SIG-M5 (cell line): ENCODE measurements around the gene PFDN4.

ENCODE experiments used
- DNase-seq: peaks from one replicate; lab custom pipeline; 2025; lab: John Stamatoyannopoulos, UW

PFDN4 gene

DNA sequence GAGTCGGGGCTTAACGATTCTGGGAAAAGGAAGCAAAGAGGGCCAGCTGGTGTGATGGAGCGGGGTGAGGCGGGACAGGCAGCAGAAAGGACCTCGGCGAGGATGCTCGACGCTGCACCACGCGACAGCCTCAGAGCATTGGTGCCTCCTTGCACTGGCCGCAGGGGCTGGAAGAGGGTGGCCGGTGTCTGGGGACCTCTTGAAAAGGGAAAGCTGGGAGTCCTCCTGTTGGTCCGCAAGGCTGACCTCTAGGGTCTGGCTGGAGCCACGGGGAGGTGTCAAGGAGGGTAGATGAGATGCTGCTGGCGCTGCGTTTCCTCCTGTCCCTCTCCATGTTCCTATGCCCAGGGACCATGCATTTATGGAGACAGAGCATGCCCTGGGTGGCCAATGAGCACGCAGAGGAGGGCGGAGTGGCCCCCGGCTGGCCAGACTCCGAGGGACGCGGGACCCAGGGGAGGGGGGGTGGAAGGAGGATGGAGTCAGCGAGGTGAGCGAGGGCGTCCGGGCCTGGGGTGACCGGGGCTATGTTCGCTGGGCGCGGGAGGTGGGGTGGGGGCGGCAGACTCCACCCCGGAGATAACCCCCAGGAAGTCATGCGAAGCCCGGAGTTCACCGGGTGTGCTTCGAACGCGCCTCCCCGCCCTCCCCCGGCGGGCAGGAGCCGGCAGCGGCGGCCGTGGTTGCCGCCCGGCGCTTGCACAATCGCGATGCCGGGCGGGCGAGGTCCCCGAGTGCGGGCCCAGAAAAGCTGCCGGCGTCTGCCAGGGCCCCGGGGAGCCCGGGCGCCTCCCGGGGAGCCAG lies 34.0 kb upstream of the PFDN4 start, which contains the start of gene CYP24A1:
TSS of gene CYP24A1 (minus strand) at position 334 of the 804 bp plus-strand sequence. CDS start 407 bp downstream, outside the sequence.
- no peak for DNase-seq

DNA sequence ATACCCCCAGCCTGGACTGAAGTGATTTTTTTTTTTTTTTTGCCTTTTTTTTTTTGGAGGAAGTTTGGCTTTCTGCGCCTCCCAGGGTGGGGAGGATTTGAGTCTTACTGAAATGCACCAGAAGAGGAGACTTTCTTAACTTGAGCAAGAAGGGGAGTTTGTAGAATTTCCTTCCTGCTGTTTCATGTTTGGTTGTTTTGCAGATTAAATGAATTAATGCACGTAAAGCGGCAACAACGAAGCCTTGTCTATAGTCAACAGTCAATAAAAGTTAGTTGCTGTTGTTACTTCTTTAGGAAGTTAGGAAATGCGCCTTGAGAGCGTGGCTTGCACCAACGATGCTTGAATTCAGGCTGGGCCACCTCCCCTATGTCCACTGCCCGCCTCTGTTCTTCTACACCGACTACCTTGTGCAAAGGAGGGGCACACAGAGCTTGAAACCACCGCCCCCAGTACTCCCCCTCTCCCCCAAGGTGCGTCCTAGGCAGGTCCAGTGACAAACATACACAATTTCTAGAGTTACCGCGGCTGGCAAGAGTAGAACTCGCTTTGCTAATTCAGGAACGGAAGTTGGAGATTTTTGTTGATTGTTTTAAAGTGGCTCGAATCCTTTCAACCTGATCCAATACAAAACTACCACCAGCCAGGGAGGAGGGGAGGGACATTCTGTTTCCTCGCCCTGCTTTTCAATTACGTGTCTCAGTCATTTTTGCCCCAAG lies 33.3 kb upstream of the PFDN4 start:
- no peak for DNase-seq

DNA sequence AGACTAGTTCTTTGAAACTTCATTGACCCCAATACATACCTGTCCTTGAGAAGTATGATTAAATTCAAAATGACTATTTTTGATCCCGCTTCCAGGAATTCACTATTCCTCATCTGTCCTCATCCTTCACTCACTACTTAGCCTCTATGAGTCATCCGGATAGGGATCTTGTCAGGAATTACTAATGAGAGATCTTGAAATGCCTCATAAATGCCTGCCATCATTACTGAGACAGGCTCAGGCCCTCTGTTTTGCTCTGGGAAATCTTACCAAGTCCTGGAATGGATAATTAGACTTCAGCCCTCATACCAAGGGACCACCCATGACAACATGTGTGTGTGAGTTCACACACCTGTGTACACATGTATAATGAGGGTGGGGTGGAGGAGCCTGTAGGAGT lies 31.3 kb upstream of the PFDN4 start:
- no peak for DNase-seq

DNA sequence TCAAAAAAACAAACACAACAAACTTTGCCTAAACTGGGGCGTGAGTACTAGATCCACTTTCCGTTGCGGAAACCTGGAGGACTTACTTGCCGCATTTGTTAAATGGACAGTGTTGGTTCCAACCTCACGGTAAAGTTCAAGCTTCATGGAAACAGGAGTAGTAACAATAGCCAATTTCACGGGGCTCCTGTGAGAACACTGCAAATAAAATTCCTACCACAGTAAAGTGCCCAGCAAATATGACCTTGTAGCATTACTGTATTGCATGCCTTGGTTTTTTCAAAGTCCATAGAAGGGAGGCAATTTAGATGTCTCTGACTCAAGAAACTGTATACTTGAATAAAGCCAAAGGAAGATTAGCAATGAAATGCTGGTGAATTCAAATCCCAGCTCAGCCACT lies 30.5 kb upstream of the PFDN4 start:
- no peak for DNase-seq

DNA sequence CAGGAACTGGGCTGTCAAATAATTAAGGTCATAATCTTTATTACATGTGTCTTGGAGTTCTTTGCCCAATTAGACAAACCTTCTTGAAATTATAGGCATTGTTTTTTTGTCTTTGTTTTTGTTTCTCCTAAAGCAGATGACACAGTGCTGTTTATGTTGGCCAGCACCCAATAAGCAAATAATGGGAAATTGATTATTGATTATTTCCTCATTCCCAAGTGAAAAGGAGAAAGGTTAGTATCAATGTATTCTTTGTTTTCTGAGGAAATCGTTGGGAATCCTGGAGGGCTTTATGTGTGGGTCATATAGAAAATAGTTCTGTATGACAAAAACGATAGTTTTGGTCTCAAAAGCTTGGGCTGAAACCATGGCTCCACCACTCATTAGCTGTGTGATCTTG lies 29.6 kb upstream of the PFDN4 start:
- no peak for DNase-seq

DNA sequence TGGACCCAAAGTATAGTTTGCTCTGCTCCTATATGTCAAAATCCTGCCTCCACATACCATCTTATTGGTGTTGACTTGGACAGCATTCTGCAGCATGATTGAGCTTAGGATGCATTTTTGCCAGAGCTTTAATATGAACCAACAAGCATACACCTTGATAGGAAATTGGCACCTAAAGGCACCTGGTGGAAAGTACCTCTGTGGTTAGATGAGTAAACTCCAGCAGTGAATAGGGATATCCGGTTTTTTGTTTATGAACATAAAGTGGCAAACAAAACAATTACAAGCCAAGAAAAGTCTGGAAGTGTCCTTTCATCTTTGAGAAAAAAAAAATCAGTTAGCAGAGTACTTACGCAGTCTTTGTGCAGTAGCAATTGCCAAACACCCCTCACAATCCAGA lies 27.9 kb upstream of the PFDN4 start:
- DNase-seq, result no peak

DNA sequence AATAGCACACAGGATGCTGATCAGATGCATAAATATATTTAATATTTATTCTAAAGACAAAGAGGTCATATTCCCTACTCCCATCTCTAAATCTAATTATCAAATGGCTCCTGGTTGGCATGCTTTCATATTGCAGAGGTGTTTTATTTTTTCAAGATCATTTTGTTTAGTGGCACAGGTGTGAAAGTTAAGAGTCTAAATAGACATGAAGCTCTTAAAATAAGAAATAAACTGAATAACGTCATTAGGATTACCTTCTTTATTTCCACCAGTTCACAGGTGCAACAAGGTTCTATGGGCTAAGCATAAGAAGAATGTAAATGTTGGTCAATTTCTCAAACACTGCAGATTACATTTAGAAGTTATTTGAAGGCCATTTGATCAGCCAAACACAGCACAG lies 27.0 kb upstream of the PFDN4 start:
- DNase-seq, result no peak

DNA sequence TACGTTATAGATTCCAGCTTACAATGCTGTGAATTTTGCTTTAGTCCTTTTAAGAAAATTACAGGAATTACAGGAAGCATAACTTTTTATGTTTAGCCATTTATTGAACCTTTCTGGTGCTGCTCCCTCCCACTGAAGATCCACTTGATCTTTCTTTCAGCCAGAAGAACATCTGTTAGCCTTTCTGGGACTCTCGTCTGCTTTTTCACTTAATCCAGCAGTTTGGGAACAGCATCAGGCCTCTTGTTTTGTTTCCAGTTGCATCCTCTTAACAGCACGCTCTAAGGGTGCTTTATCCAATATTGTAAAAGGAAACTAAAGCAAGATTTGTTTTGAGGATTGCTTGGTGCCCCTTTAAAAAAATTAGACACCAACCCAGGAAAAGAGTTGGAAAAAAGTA lies 23.8 kb upstream of the PFDN4 start:
- no peak for DNase-seq

DNA sequence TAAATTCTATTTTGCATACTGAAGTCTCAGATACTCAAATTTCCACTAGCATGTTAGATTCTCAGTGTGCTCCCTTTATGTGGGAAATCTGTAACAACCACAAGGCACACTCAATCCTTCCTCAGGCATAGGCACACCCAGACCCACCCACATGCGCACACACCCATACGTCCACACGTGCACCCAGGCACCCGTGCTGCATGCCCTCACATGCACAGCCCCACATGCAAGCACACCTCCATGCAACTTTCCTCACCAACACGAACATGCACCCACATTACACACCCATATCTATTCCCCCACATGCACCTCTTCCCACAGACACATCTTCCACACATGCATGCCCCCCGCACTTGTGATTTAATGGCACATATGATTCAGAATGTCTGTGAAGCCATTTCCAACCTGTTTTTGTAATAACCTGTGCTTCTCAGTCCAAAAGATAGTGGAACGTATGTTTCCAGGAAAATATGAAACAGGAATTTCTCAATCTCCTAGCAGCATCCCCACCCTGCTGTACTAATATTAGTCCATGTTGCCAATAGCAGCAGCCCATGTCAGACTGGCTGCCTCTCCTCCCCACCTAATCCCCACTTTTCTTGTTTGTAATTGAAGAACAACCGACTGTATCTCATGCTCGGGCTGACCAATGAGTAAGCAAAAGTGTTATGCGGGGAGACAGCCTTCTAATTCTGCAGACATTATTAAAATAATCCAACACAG lies 22.8 kb upstream of the PFDN4 start:
- no peak for DNase-seq

DNA sequence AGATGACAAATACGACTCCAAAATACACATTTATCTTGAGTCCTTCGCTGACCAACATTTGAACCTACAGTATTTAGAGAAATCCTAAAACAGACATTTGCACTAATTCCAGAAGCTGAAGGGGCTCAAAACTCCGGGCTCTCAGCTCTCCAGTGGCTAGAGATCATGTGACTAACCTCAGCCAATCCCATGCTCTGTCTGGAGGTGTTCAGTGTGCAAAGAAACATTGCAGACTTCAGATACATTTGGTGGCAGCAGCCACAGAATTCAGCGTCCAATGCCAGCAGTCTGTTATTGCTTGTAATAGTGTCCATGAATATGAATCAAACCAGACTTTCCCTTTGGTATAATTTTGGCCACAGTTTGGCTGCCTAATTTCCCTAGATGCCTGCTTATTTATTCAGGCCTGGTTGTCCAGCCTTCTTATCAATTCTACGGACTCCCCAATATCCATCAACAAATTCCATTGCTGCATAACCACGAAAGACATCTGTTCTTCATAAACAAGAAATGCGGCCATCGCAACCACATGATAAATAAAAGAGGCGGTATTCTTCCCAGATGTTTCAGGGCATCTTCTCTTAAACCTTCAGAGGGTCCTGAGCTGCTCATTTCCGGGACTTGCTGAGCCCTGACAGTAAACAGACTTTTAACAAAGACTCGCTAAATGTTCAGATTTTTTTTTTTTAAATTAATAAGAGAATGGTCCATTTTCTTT lies 19.6 kb upstream of the PFDN4 start:
- DNase-seq, result no peak

DNA sequence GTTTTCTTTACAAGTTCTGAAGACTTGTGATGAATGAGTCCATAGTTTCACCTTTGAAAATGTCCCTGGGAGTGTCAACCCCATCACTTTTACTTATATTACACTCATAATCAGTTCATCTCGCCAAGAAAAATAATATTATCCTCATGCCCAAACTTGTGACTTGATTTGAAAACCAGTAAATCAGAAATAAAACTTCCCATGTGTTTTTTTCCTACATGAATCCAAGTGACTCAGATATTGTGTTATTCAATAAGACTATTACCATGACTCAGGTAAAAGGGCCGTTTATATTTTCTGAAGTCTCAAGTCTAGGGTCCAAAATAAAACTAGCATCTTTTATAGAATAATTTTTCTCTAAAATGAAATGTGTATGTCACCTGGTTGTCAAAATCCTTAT lies 18.3 kb upstream of the PFDN4 start:
- DNase-seq, result no peak

DNA sequence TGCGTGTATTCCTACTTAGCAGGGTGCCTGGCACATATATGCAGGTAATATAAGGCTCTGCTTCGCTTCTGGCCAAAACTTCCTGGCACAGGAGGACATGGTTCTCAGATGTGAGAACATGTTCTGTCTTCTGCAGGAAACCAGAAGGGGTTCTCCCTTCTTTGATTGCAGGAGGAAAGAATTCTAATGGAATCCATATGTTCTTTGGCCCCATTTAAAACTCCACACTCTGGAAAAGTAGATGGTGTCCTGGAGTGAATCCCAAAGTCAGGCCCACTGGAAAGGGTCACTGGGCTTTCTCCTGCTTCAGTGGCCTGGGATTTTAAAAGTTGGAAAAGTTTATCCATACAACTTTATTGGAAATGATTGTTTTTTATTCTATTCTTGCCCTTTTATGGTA lies 17.7 kb upstream of the PFDN4 start:
- DNase-seq, result no peak

DNA sequence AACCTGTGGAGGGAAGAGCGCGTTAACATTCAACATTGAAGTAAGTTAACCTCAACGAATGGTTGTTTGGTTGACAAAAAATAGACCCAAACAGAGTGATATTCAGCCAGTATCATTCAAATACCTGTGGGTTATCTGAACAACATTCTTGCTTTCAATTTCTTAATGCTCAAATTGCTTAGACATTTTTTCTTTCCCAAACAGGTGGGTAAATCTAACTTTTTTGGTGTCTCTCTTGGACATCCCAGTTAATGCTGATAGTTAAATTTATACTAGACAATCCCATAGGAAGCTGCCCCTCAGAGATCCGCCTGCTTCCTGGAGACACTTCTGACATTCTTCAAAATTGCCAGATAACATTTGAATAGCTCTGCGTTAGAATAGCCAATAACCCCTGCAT lies 14.1 kb upstream of the PFDN4 start:
- DNase-seq, result no peak

DNA sequence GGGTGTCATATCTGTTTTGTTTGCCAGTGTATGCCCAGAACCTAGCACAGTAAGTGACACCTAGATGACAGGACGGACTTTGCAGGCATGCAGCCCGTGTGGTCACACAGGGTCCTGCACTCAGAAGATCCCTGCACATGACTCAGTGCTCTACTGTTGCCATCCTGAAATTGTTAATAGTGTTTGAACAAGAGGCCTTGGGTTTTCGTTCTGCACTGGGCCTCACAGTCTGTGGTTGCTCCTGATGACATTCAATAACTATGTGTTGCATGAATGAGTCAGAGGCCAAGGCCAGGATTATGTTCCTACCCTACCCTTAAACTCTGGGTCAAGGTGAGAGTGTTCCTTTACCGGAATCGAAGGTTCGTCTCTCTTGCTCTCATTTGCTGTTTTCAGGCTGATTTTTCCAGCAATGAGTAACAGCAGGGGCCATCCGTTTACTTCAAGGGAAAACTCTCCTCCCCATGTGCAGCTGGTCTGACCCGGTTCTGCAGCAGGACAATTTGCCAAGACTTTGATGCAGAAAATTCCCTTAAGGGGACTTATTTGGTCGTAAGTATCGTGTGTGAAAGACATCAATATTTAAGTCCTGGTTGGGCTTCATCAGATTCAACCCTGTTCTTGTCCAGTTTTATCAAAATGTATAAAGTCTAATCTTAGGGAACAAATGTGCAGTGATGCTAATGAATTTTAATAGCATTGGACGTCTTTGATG lies 13.0 kb upstream of the PFDN4 start:
- no peak for DNase-seq

DNA sequence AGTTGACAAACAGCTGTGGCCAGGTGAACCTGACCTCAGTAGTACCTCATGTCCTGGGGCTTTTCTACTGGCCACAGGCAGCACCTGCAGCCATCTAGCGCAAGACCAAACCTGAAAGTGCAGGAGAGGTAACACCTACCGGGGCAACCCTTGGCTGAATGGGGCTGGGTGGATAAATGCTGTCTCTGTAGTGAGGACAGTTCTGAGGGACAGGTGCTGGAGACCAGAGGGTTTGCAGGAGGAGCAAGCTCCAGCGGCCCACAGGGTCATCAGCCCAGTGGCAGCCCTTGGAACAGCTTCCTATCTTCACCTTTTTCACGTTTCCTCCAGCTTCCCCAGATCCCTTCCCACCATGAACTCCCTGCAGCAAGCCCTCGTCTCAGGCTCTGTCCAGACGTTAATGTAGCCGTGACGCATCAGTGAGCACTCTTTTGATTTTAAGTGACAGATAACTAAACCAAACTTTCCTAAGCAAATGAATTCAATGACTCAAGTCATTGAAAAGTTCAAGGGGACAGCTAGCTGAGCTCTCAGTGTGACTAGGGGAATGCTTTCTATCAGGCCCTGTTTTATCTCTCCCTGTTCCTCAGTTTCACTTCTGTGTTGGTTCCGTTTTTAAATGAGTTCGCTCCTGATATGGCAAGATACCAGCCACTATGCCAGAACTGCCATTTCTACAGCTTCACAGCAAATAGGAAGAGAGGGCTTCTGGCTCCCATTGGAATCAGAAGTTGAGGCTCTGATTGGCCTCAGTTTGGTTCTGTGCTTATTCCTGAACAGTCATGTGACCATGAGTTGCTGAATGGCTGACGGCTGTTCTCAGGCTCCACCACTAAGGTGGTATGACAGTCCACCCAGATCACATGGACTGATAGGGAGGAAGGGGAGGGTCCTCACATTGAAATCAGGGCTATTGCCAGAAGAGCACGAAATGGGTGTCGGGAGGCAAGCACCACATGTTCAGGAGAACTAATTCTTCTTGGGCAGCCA lies 12.1 kb upstream of the PFDN4 start:
- no peak for DNase-seq

DNA sequence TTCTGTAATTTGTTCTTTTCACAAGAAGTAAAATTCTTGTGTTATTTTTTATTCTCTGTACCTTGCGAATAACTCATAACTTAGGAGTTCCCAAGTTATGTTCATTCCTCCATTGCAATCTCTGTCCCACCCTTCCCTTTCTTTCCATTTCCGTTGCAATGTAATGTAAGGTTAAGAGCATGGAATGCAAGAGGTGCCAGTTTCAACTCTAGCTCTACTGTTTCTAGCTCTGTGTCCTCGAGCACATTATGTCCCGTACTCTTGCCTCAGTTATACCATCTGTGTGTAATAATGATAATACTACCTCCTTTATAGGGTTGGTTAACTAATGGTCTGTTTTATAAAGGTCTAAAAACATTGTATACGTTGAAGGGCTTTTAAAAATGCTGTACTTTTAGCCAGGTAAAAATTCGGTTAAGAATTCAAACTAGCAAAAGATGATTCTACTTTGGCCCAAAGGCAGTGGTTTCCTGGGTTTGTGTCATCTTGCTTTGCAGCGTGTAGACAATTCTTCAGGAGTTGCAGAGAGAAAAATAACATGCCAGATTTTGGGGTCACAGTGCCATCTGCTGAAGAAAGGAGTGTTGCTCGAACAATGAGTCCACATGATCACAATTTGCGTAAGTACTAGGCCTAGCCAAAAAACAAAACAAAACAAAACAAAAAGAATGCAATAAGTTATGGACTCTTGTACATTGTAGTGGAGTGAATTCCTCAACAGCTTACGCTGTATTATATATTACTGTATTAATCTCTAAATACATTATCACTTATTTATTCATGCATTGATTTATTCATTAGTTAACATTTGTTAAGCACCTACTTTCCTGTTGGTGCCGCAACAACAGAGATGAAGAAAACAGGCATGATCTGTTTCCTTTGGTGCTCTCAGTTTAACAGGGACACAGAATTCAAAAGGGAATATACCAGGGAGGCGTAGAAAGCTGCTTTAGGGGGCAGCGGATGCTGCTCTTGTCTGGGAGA lies 10.0 kb upstream of the PFDN4 start:
- DNase-seq, result no peak

DNA sequence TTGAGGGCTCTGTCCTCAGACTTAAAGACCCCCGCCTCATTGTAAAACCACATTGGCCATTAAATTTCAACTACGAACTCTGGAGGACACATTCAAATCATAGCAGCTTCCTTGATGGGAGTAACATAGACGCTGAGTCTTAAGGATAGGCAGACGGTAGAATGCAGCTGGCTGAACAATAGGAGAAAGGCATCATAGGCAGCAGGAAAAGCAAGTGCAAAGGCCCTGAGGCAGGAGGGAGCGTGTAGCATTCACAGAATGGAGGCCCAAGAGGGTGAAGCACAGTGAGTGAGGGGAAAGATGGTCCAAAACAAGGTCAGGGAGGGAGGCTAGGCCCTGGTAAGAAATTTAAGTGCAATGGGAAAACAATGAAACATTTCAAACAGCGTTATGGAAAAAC lies 8.6 kb upstream of the PFDN4 start:
- no peak for DNase-seq

DNA sequence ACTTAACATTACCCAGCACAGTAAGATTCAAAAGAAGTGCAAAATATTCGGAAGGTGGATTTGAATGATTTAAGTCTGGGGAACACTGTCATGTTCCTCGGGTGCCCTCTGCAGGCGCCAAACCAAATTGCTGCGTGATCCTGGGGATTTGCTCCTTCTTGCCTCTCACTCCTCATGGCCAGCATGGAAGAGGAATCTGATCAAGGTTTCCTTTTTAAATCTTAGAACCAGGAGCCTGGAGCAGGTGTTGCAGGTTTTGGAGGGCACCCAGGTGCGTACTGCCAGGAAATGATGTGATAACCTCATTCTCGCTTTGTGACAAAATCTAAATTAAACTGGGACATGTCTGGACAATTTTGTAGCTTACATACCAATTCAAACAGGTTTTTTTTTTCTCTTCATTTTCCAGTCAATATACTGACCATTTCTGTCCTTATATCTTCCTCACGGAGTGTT lies 8.1 kb upstream of the PFDN4 start:
- DNase-seq, result no peak
